Measurements from ENCODE around the gene CADPS2. TPM values are rescaled to one million over a fixed set of nuclear protein-coding genes. Genes with fewer than 3 reads are reported as not detected.

Gene CADPS2
- polyA plus RNA-seq, 1 experiment, result 0.38 TPM

DNA sequence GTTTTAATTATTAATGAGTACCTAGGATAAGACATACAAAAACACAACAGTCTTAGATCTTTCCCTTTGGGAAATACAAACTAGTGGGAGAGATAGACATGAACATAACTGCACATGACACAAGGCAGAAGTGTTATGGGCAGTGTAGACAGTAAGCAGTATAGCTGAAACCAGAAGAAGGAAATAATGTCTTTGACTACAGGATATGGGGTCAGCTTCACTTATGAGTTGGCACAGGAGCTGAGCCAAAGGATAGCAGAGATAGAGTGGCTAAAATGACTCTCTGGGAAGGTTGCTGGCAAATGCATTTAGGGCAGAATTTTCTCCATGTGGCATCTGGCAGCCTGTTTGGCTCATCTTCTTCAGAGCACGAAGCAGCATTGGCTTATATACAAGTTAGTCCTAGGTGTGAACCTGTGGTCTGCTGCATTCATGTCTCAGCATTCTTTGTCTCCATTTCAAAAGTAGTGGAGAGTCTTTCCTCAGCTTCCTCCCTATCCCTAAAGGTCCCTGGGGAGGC lies 521.4 kb downstream of the CADPS2 start:
- CTCF ChIA-PET, result interaction anchor here (1.4 kb wide), 1 partner anchor 9 kb away, joined by 4 read pairs; no protein-coding TSS in a partner anchor
- TF ChIP-seq, protein P1, sequence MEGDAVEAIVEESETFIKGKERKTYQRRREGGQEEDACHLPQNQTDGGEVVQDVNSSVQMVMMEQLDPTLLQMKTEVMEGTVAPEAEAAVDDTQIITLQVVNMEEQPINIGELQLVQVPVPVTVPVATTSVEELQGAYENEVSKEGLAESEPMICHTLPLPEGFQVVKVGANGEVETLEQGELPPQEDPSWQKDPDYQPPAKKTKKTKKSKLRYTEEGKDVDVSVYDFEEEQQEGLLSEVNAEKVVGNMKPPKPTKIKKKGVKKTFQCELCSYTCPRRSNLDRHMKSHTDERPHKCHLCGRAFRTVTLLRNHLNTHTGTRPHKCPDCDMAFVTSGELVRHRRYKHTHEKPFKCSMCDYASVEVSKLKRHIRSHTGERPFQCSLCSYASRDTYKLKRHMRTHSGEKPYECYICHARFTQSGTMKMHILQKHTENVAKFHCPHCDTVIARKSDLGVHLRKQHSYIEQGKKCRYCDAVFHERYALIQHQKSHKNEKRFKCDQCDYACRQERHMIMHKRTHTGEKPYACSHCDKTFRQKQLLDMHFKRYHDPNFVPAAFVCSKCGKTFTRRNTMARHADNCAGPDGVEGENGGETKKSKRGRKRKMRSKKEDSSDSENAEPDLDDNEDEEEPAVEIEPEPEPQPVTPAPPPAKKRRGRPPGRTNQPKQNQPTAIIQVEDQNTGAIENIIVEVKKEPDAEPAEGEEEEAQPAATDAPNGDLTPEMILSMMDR (IDR thresholded peaks at IDR 0.05; ENCODE audit: insufficient read depth, low read depth, low read length), result no peak
- POLR2A ChIA-PET, result no interaction called here
- no peak for DNase-seq (ENCODE audit: low read depth)
- no peaks in the 10 kb centered on the region for H3K36me3 ChIP-seq (ENCODE audit: control insufficient read depth, insufficient read depth, low read length)
- no peak overlapping the region for H3K4me3 ChIP-seq (ENCODE audit: low read depth, low read length)
- no peaks in the 10 kb centered on the region for H3K27me3 ChIP-seq (ENCODE audit: control insufficient read depth, insufficient read depth, low read length)

DNA sequence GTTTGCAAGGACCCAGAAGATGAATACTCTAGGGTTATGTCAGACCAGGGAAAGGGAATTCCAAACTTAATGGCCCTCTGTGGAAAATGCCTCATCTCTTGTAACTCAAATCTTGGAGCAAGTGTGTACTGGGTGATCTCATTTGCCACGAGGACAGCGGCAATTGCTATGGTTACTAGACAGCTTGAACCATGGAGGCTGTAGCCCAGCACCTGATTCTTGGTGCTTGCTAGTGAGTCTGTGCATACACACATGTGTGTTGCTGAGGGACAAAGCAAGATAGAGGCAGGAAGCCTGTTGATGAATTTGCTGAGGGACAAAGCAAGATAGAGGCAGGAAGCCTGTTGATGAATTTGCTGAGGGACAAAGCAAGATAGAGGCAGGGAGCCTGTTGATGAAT lies 523.1 kb downstream of the CADPS2 start:
- H3K4me3 ChIP-seq (ENCODE audit: low read depth, low read length), result no peak overlapping the region
- CTCF ChIA-PET, result no interaction called here
- no peak for DNase-seq (ENCODE audit: low read depth)
- H3K27me3 ChIP-seq (ENCODE audit: control insufficient read depth, insufficient read depth, low read length), result no peaks in the 10 kb centered on the region
- TF ChIP-seq, protein P1 (IDR thresholded peaks at IDR 0.05; ENCODE audit: insufficient read depth, low read depth, low read length), result no peak
- H3K36me3 ChIP-seq (ENCODE audit: control insufficient read depth, insufficient read depth, low read length), result no peaks in the 10 kb centered on the region
- POLR2A ChIA-PET, result no interaction called here

DNA sequence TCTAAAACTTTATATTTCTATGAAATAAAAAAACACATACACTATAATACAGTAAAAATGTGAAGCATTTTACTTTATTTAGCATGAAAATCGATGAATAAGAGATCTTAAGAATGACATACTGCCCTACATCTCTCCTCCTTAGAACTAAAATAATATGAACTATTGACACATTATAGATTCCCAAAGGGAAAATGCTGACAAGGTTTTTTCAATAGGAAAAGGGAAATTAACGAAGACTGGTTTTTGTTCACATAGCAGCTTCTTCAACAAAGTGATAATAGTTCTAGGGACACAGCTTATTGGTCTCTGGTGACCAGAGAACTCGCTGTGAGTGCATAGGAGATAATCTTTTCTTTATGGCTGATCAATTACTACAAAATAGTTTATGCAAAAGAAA lies 523.8 kb downstream of the CADPS2 start:
- CTCF ChIA-PET, result no interaction called here
- TF ChIP-seq, protein P1 (IDR thresholded peaks at IDR 0.05; ENCODE audit: insufficient read depth, low read depth, low read length), result no peak
- Histone ChIP-seq H3K36me3 (ENCODE audit: control insufficient read depth, insufficient read depth, low read length) (no peaks in the 10 kb centered on the region), H3K4me3 (ENCODE audit: low read depth, low read length) (no peak overlapping the region), H3K27me3 (ENCODE audit: control insufficient read depth, insufficient read depth, low read length) (no peaks in the 10 kb centered on the region)
- POLR2A ChIA-PET, result no interaction called here
- no peak for DNase-seq (ENCODE audit: low read depth)

DNA sequence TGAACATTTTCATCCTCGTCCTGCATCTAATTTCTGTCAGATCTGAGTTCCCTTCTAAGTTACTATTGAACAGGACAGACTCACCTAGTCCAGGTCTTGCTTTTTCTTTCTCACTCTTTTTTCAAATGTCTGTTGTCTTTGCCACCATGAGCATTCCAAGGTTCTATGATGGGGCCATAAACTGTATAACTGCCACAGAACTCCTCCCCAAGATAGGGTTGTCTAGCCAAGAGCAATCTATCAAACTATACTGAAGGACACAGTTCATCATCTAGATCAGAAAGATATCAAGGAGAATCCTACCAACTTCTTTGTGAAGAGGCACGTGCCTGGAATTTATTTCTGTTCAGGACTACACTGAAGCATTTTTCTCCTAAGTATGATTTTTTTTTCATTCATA lies 531.6 kb downstream of the CADPS2 start:
- H3K27me3 ChIP-seq (ENCODE audit: control insufficient read depth, insufficient read depth, low read length), result no peaks in the 10 kb centered on the region
- TF ChIP-seq, protein P1 (IDR thresholded peaks at IDR 0.05; ENCODE audit: insufficient read depth, low read depth, low read length), result no peak
- H3K36me3 ChIP-seq (ENCODE audit: control insufficient read depth, insufficient read depth, low read length), result no peaks in the 10 kb centered on the region
- no peak for DNase-seq (ENCODE audit: low read depth)
- no peak overlapping the region for H3K4me3 ChIP-seq (ENCODE audit: low read depth, low read length)
- POLR2A ChIA-PET, result no interaction called here
- CTCF ChIA-PET, result no interaction called here

DNA sequence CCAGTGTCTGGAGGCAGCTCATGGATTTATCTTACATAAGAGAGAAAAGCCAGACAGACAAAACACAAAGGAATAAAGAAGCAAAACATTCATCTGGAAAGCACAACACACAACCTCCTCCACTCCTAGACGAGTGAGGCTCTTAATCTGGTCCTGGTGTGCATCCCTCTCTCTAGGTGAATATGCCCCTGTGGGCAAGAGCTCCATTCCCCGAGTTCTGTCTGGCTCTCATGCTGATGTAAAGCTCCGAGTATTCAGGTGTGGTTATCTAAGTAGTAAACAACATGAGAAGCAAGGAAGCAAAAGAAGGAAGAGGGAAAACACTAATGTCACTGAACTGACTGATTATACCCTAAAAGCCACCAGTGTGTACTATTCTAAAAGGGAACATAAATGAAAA lies 533.8 kb downstream of the CADPS2 start:
- POLR2A ChIA-PET, result no interaction called here
- CTCF ChIA-PET, result no interaction called here
- TF ChIP-seq, protein P1 (IDR thresholded peaks at IDR 0.05; ENCODE audit: insufficient read depth, low read depth, low read length), result no peak

More for the DNA sequence above, 533.8 kb downstream of the CADPS2 start:
- no peak overlapping the region for H3K4me3 ChIP-seq (ENCODE audit: low read depth, low read length)
- no peak for DNase-seq (ENCODE audit: low read depth)
- H3K27me3 ChIP-seq (ENCODE audit: control insufficient read depth, insufficient read depth, low read length), result no peaks in the 10 kb centered on the region
- H3K36me3 ChIP-seq (ENCODE audit: control insufficient read depth, insufficient read depth, low read length), result no peaks in the 10 kb centered on the region
